WTC11 (cell line): ENCODE data around the gene ZC3H14. TPM values are rescaled to one million over a fixed set of nuclear protein-coding genes. Genes with fewer than 3 reads are reported as not detected.

Experiments used
- ATAC-seq: fragments of 200-7000 bp; cut with Tn5 transposase; 2 replicates; pipeline ENCODE4 v1.10.0; 2021; ENCODE audit warnings: mild to moderate bottlenecking, moderate library complexity
- CTCF ChIA-PET: fragments of 300-600 bp; sonication (Branson Sonifier 250); formaldehyde crosslinking; loops from one replicate; lab custom pipeline; 2021; ENCODE audit warnings: antibody characterized with exemption; lab: Charles Lee
- POLR2A ChIA-PET: fragments of 350-600 bp; sonication (Branson Sonifier 250); formaldehyde crosslinking; loops from one replicate; lab custom pipeline; 2021; ENCODE audit warnings: antibody characterized with exemption; lab: Charles Lee
- DNase-seq: peaks from one replicate; pipeline ENCODE4 v3.0.0; 2021; ENCODE audit warnings: low spot score
- H3K27ac Mint-ChIP-seq: 2 replicates; pipeline ENCODE4 v1.8.0; 2021; ENCODE audit warnings: mixed read lengths
- H3K27me3 Mint-ChIP-seq: 2 replicates; pipeline ENCODE4 v1.8.0; 2021; ENCODE audit warnings: low read depth, mild to moderate bottlenecking, moderate library complexity, mixed read lengths
- H3K36me3 Mint-ChIP-seq: 2 replicates; pipeline ENCODE4 v1.8.0; 2021; ENCODE audit warnings: mixed read lengths
- H3K4me1 Mint-ChIP-seq: 2 replicates; pipeline ENCODE4 v1.8.0; 2022; ENCODE audit warnings: mixed read lengths
- H3K4me3 Mint-ChIP-seq: 2 replicates; pipeline ENCODE4 v1.8.0; 2021; ENCODE audit warnings: mild to moderate bottlenecking, moderate library complexity, mixed read lengths
- H3K9me3 Mint-ChIP-seq: 2 replicates; pipeline ENCODE4 v1.8.0; 2021; ENCODE audit warnings: mixed read lengths
- CREB1 ChIP-seq: sonication (generic); formaldehyde crosslinking; IDR thresholded peaks from 2 replicates; pipeline ENCODE4 v1.8.0; 2023; ENCODE audit warnings: mild to moderate bottlenecking, missing genetic modification reagents
- JAZF1 ChIP-seq: fragments of 250-450 bp; sonication (Bioruptor Pico); IDR thresholded peaks from 2 replicates; pipeline ENCODE4 v1.9.0; 2021; ENCODE audit warnings: moderate library complexity, mild to moderate bottlenecking, inconsistent platforms
- JUN ChIP-seq: sonication (generic); formaldehyde crosslinking; IDR thresholded peaks from 2 replicates; pipeline ENCODE4 v1.8.0; 2023; ENCODE audit warnings: mild to moderate bottlenecking, missing genetic modification reagents
- NR3C1 ChIP-seq: sonication (generic); formaldehyde crosslinking; conservative IDR thresholded peaks from 2 replicates; pipeline ENCODE4 v1.8.1; 2023; ENCODE audit warnings: low read depth, mild to moderate bottlenecking, missing genetic modification reagents
- SOX15 ChIP-seq: fragments of 250-450 bp; sonication (Bioruptor Pico); IDR thresholded peaks from 2 replicates; pipeline ENCODE4 v1.9.0; 2021; ENCODE audit warnings: mild to moderate bottlenecking
- TP53 ChIP-seq: sonication (generic); formaldehyde crosslinking; IDR thresholded peaks from 2 replicates; pipeline ENCODE4 v1.8.1; 2023; ENCODE audit warnings: mild to moderate bottlenecking, missing genetic modification reagents
- ZBTB21 ChIP-seq: sonication (generic); formaldehyde crosslinking; IDR thresholded peaks from 2 replicates; pipeline ENCODE4 v1.8.1; 2023; ENCODE audit warnings: mild to moderate bottlenecking, missing genetic modification reagents, borderline replicate concordance
- ZNF138 ChIP-seq: sonication (generic); formaldehyde crosslinking; conservative IDR thresholded peaks from 2 replicates; pipeline ENCODE4 v1.8.1; 2022; ENCODE audit warnings: mild to moderate bottlenecking, moderate library complexity, missing genetic modification reagents
- ZNF423 ChIP-seq: fragments of 250-450 bp; sonication (Bioruptor Pico); IDR thresholded peaks from 2 replicates; pipeline ENCODE4 v2.1.2; 2022; ENCODE audit warnings: mild to moderate bottlenecking, moderate library complexity
- total RNA-seq: library from RNA; stranded (reverse); gene quantifications from 3 replicates; pipeline ENCODE4 v1.2.3, GENCODE V29; 2021
- TF ChIP-seq, protein P1 (sequence below): sonication (generic); formaldehyde crosslinking; IDR thresholded peaks from 2 replicates; pipeline ENCODE4 v1.8.1; 2023; ENCODE audit warnings: mild to moderate bottlenecking, missing genetic modification reagents, moderate library complexity
- TF ChIP-seq, protein P2 (sequence below): fragments of 250-450 bp; sonication (Bioruptor Pico); IDR thresholded peaks from 2 replicates; pipeline ENCODE4 v1.9.0; 2021; ENCODE audit warnings: mild to moderate bottlenecking
- TF ChIP-seq, protein P3 (sequence below): sonication (generic); formaldehyde crosslinking; IDR thresholded peaks from 2 replicates; pipeline ENCODE4 v1.8.1; 2023; ENCODE audit warnings: mild to moderate bottlenecking, missing genetic modification reagents, borderline replicate concordance
- TF ChIP-seq, protein P4 (sequence below): sonication (generic); formaldehyde crosslinking; conservative IDR thresholded peaks from 2 replicates; pipeline ENCODE4 v1.8.1; 2023; ENCODE audit warnings: mild to moderate bottlenecking, low read depth, missing genetic modification reagents, moderate library complexity
- TF ChIP-seq, protein P5 (sequence below): sonication (generic); formaldehyde crosslinking; IDR thresholded peaks from 2 replicates; pipeline ENCODE4 v1.8.0; 2023; ENCODE audit warnings: missing genetic modification reagents, mild to moderate bottlenecking, borderline replicate concordance

ZC3H14 gene
- total RNA-seq, 1 experiment from 2014 or later = 64.9 TPM

DNA sequence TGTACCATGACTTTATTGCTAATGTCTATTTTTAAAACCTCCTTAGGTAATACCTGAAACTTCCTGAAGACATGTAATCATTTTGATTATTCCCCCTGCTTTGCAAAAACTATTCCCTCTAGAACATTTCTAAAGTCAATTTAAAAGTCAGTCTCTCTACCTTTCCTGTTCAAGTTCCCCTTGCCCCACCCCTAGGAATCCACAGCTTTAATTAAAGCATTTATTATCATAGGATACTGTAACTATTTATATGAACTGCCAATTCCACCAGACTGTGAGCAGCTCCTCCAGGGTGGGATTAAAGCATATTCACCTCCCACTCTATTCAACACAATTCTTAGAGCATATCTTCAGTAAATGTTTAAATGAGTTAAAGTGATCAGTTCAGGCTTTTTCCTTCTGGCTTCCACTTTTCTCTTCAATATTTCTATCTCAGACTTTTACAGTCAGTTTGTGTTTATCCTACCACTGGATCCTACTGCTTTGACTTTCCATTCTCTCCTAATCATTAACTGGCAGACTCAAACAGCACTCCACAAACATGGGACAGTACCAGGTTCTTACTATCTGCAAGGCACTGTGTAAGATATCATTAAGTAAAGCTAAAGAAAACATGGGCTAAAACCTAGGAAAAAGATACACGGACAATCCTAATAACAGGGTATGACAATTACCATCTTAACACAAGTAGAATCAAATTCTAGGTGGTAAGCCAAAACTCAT lies 47.2 kb upstream of the ZC3H14 start:
- Mint-ChIP-seq H3K9me3 (no peaks in the 10 kb centered on the region), H3K4me3 (no peak overlapping the region)
- TF ChIP-seq SOX15 (CRISPR knock-in tag) (no peak), TP53 (CRISPR knock-in tag) (no peak), CREB1 (CRISPR knock-in tag) (no peak), ZBTB21 (no peak), ZNF423 (CRISPR knock-in tag) (no peak), JAZF1 (no peak), NR3C1 (CRISPR knock-in tag) (no peak), ZNF138 (CRISPR knock-in tag) (no peak), JUN (CRISPR knock-in tag) (no peak)
- TF ChIP-seq, protein P1, sequence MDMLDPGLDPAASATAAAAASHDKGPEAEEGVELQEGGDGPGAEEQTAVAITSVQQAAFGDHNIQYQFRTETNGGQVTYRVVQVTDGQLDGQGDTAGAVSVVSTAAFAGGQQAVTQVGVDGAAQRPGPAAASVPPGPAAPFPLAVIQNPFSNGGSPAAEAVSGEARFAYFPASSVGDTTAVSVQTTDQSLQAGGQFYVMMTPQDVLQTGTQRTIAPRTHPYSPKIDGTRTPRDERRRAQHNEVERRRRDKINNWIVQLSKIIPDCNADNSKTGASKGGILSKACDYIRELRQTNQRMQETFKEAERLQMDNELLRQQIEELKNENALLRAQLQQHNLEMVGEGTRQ (CRISPR knock-in tag) = no peak
- TF ChIP-seq, protein P2, sequence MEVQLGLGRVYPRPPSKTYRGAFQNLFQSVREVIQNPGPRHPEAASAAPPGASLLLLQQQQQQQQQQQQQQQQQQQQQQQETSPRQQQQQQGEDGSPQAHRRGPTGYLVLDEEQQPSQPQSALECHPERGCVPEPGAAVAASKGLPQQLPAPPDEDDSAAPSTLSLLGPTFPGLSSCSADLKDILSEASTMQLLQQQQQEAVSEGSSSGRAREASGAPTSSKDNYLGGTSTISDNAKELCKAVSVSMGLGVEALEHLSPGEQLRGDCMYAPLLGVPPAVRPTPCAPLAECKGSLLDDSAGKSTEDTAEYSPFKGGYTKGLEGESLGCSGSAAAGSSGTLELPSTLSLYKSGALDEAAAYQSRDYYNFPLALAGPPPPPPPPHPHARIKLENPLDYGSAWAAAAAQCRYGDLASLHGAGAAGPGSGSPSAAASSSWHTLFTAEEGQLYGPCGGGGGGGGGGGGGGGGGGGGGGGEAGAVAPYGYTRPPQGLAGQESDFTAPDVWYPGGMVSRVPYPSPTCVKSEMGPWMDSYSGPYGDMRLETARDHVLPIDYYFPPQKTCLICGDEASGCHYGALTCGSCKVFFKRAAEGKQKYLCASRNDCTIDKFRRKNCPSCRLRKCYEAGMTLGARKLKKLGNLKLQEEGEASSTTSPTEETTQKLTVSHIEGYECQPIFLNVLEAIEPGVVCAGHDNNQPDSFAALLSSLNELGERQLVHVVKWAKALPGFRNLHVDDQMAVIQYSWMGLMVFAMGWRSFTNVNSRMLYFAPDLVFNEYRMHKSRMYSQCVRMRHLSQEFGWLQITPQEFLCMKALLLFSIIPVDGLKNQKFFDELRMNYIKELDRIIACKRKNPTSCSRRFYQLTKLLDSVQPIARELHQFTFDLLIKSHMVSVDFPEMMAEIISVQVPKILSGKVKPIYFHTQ (CRISPR knock-in tag) = no peak
- TF ChIP-seq, protein P3, sequence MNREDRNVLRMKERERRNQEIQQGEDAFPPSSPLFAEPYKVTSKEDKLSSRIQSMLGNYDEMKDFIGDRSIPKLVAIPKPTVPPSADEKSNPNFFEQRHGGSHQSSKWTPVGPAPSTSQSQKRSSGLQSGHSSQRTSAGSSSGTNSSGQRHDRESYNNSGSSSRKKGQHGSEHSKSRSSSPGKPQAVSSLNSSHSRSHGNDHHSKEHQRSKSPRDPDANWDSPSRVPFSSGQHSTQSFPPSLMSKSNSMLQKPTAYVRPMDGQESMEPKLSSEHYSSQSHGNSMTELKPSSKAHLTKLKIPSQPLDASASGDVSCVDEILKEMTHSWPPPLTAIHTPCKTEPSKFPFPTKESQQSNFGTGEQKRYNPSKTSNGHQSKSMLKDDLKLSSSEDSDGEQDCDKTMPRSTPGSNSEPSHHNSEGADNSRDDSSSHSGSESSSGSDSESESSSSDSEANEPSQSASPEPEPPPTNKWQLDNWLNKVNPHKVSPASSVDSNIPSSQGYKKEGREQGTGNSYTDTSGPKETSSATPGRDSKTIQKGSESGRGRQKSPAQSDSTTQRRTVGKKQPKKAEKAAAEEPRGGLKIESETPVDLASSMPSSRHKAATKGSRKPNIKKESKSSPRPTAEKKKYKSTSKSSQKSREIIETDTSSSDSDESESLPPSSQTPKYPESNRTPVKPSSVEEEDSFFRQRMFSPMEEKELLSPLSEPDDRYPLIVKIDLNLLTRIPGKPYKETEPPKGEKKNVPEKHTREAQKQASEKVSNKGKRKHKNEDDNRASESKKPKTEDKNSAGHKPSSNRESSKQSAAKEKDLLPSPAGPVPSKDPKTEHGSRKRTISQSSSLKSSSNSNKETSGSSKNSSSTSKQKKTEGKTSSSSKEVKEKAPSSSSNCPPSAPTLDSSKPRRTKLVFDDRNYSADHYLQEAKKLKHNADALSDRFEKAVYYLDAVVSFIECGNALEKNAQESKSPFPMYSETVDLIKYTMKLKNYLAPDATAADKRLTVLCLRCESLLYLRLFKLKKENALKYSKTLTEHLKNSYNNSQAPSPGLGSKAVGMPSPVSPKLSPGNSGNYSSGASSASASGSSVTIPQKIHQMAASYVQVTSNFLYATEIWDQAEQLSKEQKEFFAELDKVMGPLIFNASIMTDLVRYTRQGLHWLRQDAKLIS (CRISPR knock-in tag) = no peak
- TF ChIP-seq, protein P4, sequence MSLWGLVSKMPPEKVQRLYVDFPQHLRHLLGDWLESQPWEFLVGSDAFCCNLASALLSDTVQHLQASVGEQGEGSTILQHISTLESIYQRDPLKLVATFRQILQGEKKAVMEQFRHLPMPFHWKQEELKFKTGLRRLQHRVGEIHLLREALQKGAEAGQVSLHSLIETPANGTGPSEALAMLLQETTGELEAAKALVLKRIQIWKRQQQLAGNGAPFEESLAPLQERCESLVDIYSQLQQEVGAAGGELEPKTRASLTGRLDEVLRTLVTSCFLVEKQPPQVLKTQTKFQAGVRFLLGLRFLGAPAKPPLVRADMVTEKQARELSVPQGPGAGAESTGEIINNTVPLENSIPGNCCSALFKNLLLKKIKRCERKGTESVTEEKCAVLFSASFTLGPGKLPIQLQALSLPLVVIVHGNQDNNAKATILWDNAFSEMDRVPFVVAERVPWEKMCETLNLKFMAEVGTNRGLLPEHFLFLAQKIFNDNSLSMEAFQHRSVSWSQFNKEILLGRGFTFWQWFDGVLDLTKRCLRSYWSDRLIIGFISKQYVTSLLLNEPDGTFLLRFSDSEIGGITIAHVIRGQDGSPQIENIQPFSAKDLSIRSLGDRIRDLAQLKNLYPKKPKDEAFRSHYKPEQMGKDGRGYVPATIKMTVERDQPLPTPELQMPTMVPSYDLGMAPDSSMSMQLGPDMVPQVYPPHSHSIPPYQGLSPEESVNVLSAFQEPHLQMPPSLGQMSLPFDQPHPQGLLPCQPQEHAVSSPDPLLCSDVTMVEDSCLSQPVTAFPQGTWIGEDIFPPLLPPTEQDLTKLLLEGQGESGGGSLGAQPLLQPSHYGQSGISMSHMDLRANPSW (CRISPR knock-in tag) = no peak
- TF ChIP-seq, protein P5, sequence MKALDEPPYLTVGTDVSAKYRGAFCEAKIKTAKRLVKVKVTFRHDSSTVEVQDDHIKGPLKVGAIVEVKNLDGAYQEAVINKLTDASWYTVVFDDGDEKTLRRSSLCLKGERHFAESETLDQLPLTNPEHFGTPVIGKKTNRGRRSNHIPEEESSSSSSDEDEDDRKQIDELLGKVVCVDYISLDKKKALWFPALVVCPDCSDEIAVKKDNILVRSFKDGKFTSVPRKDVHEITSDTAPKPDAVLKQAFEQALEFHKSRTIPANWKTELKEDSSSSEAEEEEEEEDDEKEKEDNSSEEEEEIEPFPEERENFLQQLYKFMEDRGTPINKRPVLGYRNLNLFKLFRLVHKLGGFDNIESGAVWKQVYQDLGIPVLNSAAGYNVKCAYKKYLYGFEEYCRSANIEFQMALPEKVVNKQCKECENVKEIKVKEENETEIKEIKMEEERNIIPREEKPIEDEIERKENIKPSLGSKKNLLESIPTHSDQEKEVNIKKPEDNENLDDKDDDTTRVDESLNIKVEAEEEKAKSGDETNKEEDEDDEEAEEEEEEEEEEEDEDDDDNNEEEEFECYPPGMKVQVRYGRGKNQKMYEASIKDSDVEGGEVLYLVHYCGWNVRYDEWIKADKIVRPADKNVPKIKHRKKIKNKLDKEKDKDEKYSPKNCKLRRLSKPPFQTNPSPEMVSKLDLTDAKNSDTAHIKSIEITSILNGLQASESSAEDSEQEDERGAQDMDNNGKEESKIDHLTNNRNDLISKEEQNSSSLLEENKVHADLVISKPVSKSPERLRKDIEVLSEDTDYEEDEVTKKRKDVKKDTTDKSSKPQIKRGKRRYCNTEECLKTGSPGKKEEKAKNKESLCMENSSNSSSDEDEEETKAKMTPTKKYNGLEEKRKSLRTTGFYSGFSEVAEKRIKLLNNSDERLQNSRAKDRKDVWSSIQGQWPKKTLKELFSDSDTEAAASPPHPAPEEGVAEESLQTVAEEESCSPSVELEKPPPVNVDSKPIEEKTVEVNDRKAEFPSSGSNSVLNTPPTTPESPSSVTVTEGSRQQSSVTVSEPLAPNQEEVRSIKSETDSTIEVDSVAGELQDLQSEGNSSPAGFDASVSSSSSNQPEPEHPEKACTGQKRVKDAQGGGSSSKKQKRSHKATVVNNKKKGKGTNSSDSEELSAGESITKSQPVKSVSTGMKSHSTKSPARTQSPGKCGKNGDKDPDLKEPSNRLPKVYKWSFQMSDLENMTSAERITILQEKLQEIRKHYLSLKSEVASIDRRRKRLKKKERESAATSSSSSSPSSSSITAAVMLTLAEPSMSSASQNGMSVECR (CRISPR knock-in tag) = no peak
- TF ChIP-seq, all 79 proteins: peak for 0
- DNase-seq = no peak
- H3K27ac Mint-ChIP-seq = peak overlapping the region; percentile 10
- CTCF ChIA-PET = no interaction called here
- H3K4me1 Mint-ChIP-seq = no peaks in the 10 kb centered on the region
- 0 out of 2 replicates have a peak, but pooled peaks cover 3% of the 10 kb centered on the region for H3K36me3 Mint-ChIP-seq
- no peaks in the 10 kb centered on the region for H3K27me3 Mint-ChIP-seq
- POLR2A ChIA-PET = no interaction called here
- ATAC-seq = no peak
